Smooth muscle cell (in vitro differentiated cells): ENCODE results near the gene GBE1. TPM values are rescaled to one million over a fixed set of nuclear protein-coding genes. Genes with fewer than 3 reads are reported as not detected.

Experiments used
- DNase-seq: peaks from one replicate; lab custom pipeline; 2025; ENCODE audit not compliant: unreplicated experiment; lab: John Stamatoyannopoulos, UW
- H2AFZ ChIP-seq: fragments of 200-600 bp; sonication (generic); 2 replicates; pipeline ENCODE4 v1.6.0; 2016; ENCODE audit warnings: antibody characterized with exemption, low read depth, mild to moderate bottlenecking
- H3F3A ChIP-seq: fragments of 200-600 bp; sonication (generic); 2 replicates; pipeline ENCODE4 v1.6.0; 2017; ENCODE audit warnings: antibody characterized with exemption, low read depth
- H3K27ac ChIP-seq: fragments of 200-600 bp; sonication (generic); 2 replicates; pipeline ENCODE4 v1.5.1; 2016; ENCODE audit warnings: low read depth, mild to moderate bottlenecking
- H3K27me3 ChIP-seq: fragments of 200-600 bp; sonication (generic); 2 replicates; pipeline ENCODE4 v1.6.1; 2016; ENCODE audit warnings: low read depth, mild to moderate bottlenecking
- H3K36me3 ChIP-seq: fragments of 200-600 bp; sonication (generic); 2 replicates; pipeline ENCODE4 v1.5.1; 2016; ENCODE audit warnings: low read depth
- H3K4me1 ChIP-seq: fragments of 200-600 bp; sonication (generic); 2 replicates; pipeline ENCODE4 v1.5.1; 2016; ENCODE audit warnings: low read depth
- H3K4me2 ChIP-seq: fragments of 200-600 bp; sonication (generic); 2 replicates; pipeline ENCODE4 v1.6.0; 2016; ENCODE audit warnings: mild to moderate bottlenecking
- H3K4me3 ChIP-seq: fragments of 200-600 bp; sonication (generic); 2 replicates; pipeline ENCODE4 v1.5.1; 2016; ENCODE audit warnings: mild to moderate bottlenecking
- H3K79me2 ChIP-seq: fragments of 200-600 bp; sonication (generic); 2 replicates; pipeline ENCODE4 v1.6.0; 2016; ENCODE audit warnings: low read depth, mild to moderate bottlenecking
- H3K9ac ChIP-seq: fragments of 200-600 bp; sonication (generic); 2 replicates; pipeline ENCODE4 v1.6.0; 2016; ENCODE audit warnings: low read depth
- H3K9me3 ChIP-seq: fragments of 200-600 bp; sonication (generic); replicated peaks from 2 replicates; pipeline ENCODE4 v1.5.1; 2016; ENCODE audit warnings: low read depth
- H4K20me1 ChIP-seq: fragments of 200-600 bp; sonication (generic); 2 replicates; pipeline ENCODE4 v1.6.0; 2016; ENCODE audit warnings: low read depth
- WGBS: methylation state at CpG from one replicate; pipeline ENCODE4 v1.1.7; 2016; ENCODE audit warnings: low lambda C conversion rate; 5-methylcytosine and 5-hydroxymethylcytosine counted together
- polyA plus RNA-seq: library from polyadenylated mRNA; unstranded; fragments of >200 nt; fragmentation: Nextera tagmentation; extraction: Ambion mirVana; gene quantifications from 2 replicates; pipeline ENCODE4 v1.2.1, GENCODE V29; 2016
- total RNA-seq: library from RNA; depleted of rRNA; stranded (reverse); fragments of >200 nt; gene quantifications from 2 replicates; pipeline ENCODE4 v1.2.3, GENCODE V29; 2014
- TF ChIP-seq, protein P1 (sequence below): fragments of 200-600 bp; sonication (generic); IDR thresholded peaks from 2 replicates; pipeline ENCODE4 v1.5.1; 2017; ENCODE audit warnings: borderline replicate concordance, mild to moderate bottlenecking, antibody characterized with exemption; ENCODE audit not compliant: insufficient read depth, poor library complexity, severe bottlenecking

GBE1 gene
- total and polyA plus RNA-seq, 2 experiments from 2014 or later: 23.4 to 50.8 TPM

DNA sequence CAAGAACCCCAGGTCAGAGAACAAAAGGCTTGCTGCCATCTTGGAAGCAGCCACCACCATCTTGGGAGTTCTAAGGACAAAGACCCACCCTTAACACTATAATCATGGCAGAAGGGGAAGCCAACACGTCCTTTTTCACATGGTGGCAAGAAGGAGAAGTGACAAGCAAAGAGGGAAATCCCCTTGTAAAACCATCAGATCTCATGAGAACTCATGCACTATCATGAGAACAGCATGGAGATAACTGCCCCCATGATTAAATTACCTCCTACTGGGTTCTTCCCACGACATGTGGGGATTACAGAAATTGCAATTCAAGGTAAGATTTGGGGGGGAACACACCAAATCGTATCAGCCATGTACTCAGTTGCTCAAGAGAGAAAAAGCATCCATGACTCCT, 21.1 kb upstream of the GBE1 start:
- TF ChIP-seq, protein P1, sequence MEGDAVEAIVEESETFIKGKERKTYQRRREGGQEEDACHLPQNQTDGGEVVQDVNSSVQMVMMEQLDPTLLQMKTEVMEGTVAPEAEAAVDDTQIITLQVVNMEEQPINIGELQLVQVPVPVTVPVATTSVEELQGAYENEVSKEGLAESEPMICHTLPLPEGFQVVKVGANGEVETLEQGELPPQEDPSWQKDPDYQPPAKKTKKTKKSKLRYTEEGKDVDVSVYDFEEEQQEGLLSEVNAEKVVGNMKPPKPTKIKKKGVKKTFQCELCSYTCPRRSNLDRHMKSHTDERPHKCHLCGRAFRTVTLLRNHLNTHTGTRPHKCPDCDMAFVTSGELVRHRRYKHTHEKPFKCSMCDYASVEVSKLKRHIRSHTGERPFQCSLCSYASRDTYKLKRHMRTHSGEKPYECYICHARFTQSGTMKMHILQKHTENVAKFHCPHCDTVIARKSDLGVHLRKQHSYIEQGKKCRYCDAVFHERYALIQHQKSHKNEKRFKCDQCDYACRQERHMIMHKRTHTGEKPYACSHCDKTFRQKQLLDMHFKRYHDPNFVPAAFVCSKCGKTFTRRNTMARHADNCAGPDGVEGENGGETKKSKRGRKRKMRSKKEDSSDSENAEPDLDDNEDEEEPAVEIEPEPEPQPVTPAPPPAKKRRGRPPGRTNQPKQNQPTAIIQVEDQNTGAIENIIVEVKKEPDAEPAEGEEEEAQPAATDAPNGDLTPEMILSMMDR: no peak
- H4K20me1 ChIP-seq: no peaks in the 10 kb centered on the region
- H3K4me3 ChIP-seq: no peak overlapping the region
- H3K4me2 ChIP-seq: no peak overlapping the region
- no peaks in the 10 kb centered on the region for H3F3A ChIP-seq
- 44% methylated on average over 3 of the region's 3 CpGs for WGBS
- no peaks in the 10 kb centered on the region for H3K4me1 ChIP-seq
- H3K9me3 ChIP-seq: no peaks in the 10 kb centered on the region
- no peak overlapping the region for H2AFZ ChIP-seq
- no peaks in the 10 kb centered on the region for H3K36me3 ChIP-seq
- H3K27me3 ChIP-seq: no peaks in the 10 kb centered on the region
- no peak overlapping the region for H3K9ac ChIP-seq
- H3K79me2 ChIP-seq: no peaks in the 10 kb centered on the region
- H3K27ac ChIP-seq: no peak overlapping the region
- DNase-seq: no peak

DNA sequence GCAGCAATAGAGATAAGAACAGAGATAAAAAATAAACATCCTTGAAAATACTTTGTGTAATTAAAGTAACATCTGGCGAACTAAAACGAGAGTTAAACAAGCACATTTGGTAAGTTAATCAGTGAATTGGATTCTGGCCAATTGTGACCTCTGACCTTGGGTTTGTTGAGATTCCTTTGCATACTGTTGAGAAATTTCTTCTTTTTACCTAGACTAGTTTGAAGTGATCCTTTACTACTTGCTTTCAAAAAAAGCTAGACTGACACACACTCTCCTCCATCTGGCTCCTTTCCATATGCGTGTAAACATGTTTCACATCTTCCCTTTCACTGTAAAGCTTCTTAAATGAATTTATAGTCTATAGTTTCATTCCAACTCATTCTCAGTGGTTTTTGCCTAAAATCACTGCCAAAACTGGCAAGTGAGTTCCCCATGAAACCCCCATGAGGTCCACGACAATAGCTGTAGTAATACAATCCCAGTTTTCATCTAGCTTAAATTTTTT, 17.3 kb upstream of the GBE1 start:
- Histone ChIP-seq H3K4me3 (no peak overlapping the region), H3F3A (no peaks in the 10 kb centered on the region), H3K36me3 (no peaks in the 10 kb centered on the region), H3K9ac (no peak overlapping the region), H2AFZ (no peak overlapping the region), H3K27ac (no peak overlapping the region), H3K4me1 (no peaks in the 10 kb centered on the region), H4K20me1 (no peaks in the 10 kb centered on the region), H3K27me3 (no peaks in the 10 kb centered on the region), H3K9me3 (no peaks in the 10 kb centered on the region), H3K79me2 (no peaks in the 10 kb centered on the region), H3K4me2 (no peak overlapping the region)
- WGBS: 81% methylated on average over 4 of the region's 4 CpGs
- no peak for DNase-seq
- TF ChIP-seq, protein P1: no peak

DNA sequence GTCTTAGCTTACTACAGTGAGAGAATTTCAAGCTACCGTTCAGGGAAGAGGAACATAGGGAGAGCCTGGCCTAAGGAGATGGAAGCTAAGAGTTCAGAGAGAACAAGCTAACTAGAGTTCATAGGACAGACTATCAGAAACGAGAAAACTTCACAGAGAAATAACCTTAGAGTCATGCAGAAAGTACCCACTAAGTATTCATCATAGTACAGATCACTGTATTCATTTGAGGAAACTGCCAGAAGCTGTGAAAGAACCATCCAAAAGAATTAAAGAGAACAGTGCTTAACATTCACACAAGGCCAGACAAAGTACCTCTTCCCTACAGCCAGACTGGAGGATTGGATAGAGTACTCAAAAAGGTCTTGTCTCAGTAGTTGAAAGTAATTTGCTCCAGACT, 15.2 kb upstream of the GBE1 start:
- no peak overlapping the region for H3K9ac ChIP-seq
- H3F3A ChIP-seq: no peaks in the 10 kb centered on the region
- no peaks in the 10 kb centered on the region for H4K20me1 ChIP-seq
- H3K4me3 ChIP-seq: no peak overlapping the region
- WGBS: 91% methylated on average over 2 of the region's 2 CpGs
- DNase-seq: no peak
- TF ChIP-seq, protein P1: no peak
- H2AFZ ChIP-seq: no peak overlapping the region
- H3K9me3 ChIP-seq: no peaks in the 10 kb centered on the region
- H3K27ac ChIP-seq: no peak overlapping the region
- H3K79me2 ChIP-seq: no peaks in the 10 kb centered on the region
- no peaks in the 10 kb centered on the region for H3K27me3 ChIP-seq
- no peaks in the 10 kb centered on the region for H3K36me3 ChIP-seq
- H3K4me1 ChIP-seq: no peaks in the 10 kb centered on the region
- no peak overlapping the region for H3K4me2 ChIP-seq

DNA sequence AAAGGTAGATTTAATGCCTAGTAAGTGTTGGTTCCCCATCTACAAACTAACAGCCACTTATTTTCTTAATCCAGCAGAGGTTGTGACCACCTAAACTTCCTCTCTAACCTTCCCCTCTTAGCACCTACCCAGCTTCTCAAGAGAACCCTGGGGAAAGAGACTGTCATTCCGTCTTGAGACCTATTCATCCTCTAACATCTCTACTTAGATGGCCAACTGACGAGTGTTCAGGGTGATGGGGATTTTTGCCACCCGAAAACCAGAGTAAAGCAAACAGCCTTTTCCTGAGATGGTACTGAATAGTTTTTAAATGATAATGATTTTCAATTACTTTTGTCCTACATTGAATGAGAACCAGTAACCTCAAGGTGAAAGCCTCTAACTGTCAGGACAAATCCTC, 9.3 kb upstream of the GBE1 start:
- Histone ChIP-seq H3K27ac (no peak overlapping the region), H4K20me1 (no peaks in the 10 kb centered on the region), H2AFZ (no peak overlapping the region), H3K9me3 (no peaks in the 10 kb centered on the region), H3K79me2 (no peaks in the 10 kb centered on the region), H3K4me2 (no peak overlapping the region), H3K9ac (no peak overlapping the region), H3K27me3 (no peaks in the 10 kb centered on the region), H3F3A (no peaks in the 10 kb centered on the region), H3K4me3 (no peak overlapping the region), H3K36me3 (no peaks in the 10 kb centered on the region), H3K4me1 (no peaks in the 10 kb centered on the region)
- no peak for DNase-seq
- TF ChIP-seq, protein P1: no peak
- 77% methylated on average over 3 of the region's 3 CpGs for WGBS
